M059J (cell line): ENCODE data around the gene PLSCR4. TPM values are rescaled to one million over a fixed set of nuclear protein-coding genes. Genes with fewer than 3 reads are reported as not detected.
"Not testable (repeated sequence)": the region's sequence is repeated elsewhere in the genome, so short reads cannot be mapped to it uniquely, and the experiment has no call there.

Source experiments
- DNase-seq: peaks from one replicate; pipeline ENCODE4 v3.0.0-alpha.2; 2012; ENCODE audit warnings: low read depth
- total RNA-seq: library from RNA; depleted of rRNA; stranded (reverse); fragments of >200 nt; shearing (Covaris generic); gene quantifications from 2 replicates; pipeline ENCODE4 v1.2.3, GENCODE V29; 2014

The PLSCR4 gene
- total RNA-seq, 1 experiment from 2014 or later = 19.3 TPM

DNA sequence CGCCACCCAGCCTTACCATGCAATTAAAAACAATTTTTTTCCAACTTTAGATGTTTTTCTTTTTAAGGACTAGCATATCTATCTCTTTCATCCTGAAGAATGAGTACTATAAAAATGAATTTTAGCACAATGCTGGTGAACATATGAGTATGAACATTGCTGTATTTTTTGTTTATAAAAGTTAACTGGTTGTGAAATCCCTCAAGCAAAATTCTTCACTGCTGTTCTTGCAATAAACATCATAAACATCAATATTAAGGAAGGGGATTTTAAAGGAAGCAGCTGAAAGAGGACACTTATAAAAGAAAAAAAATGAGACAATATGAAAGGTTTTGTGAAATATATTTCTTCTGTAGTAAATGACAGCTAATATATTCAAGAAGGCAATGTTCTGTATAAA is 3.0 kb downstream of the PLSCR4 start:
- DNase-seq = no peak

DNA sequence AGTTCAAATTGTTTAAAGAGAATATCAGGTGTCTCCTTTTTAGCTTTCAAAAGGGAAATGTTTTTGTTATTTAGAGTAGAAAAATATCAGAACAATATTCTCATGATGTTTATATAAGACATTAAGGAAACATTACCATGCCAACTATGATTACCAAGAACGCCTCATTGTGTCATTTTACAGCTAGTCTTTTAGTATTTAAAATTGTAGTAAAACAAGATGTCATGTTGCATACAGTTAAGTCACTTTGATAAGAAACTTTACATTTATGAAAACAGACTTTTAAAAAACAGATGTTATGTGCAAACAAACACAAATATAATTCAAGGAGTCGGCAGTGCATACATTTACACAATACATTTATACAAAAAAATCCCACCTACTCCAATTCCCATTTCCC is 4.4 kb downstream of the PLSCR4 start:
- DNase-seq = no peak

DNA sequence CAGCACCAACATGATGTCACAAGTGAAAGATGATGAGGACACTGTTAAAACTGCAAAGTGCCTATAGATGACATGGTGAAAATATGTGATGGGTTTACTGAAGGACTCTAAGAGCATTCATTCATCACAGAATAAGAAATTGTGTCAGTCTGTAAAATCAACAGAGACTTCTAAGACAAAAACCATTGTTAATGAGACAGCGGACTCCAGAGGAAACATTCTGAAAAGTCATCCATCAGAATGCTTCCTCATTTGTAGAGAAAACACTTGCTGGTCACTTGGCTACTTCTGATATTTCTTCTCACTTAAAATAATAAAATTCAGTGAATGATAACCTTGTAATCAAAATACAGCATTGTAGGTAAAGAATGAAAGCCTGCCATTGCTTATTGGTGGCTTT is 7.3 kb downstream of the PLSCR4 start:
- no peak for DNase-seq

DNA sequence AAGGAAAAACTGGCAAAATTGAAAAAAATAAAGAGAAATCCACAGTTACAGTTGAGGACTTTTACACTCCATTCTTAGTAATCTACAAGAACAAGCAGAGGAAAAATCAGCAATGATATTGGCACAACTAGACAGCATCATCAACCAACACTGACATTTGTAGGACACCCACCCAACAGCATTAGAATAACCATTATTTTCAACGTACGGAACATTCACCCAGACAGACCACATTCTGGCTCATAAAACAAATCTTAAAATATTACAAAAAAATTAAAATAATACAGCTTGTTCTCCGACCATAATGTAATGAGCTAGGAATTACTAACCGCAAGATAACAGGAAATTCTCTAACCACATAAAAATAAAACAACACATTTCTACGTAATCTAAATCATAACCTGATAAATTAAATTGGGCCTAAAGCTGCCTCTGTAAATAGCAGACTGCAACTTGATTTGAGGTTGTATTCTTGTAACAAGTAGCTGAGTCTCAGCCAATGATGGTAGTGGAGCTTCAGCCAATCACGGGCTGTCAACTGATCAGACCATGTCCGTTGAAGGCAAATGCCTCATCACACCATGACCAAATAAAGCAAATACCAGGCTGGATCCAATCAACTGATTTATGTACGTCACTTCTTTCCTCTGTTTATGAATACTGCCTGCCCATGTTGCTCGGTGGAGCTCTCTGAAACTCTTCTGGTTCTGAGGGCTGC is 9.2 kb downstream of the PLSCR4 start:
- DNase-seq = no peak

DNA sequence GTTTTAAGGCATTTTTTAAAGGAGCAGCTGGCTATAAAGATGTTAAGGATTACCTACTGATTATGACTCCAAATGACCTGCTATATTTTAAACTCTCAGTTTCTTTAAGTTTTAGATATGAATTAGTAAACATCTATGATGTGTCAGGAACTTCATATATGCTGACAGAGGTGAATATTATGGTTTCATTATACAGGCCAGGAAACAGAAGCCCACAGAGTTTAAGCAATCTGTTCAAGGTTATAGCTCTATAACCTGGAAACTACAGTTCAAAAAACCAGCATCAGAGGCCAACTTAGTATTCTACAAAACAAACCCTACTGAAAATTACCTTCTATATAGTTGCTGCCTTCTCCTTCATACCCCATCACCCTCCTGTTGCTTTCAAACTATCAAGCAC is 17.4 kb downstream of the PLSCR4 start:
- no peak for DNase-seq

DNA sequence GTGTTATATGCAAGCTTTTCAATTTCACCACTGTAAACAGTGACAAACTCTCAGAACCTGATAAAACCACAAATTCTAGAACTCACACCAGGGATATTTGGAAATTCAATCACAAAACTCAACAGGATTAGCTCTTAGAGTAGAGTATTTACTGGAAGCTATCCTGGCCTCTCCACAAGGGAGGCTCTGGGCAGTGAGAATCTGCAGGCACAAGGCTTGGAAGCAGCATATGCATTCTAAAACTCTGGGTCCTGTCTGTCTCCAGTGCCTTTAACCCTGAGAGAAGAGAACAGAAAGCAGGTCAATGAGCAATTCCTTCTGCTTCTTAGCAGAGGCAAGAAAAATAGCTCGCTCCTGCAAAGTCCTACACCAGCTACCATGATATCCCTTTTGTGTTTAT is 23.4 kb downstream of the PLSCR4 start:
- DNase-seq = no peak

DNA sequence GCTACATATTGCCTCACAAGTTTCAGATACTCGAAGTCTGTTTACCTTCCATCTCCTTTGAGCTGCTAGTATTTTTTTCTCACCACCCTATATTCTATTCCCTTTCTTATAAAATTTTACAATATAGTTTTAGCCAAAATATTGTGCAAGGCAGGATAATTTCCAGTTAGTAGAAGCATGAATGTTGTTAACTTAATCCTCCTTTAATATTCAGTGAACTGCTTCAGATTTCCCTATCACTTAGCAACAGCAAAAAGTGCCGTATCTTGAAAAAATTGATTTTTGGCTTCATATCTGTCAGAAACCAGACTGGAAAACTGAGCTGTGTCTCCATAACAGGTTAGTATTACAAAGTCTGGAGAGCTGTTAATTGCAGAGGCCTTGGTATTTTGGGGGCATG is 24.0 kb downstream of the PLSCR4 start:
- no peak for DNase-seq

DNA sequence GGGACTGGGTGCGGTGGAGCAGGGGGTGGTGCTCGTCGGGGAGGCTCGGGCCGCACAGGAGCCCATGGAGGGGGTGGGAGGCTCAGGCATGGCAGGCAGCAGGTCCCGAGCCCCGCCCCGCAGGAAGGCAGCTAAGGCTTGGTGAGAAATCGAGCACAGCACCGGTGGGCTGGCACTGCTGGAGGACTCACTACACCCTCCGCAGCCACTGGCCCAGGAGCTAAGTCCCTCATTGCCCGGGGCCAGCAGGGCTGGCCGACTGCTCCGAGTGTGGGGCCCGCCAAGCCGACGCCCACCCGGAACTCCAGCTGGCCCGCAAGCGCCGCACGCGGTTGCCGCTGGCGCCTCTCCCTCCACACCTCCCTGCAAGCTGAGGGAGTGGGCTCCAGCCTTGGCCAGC is 25.4 kb downstream of the PLSCR4 start:
- not testable (repeated sequence) for DNase-seq

DNA sequence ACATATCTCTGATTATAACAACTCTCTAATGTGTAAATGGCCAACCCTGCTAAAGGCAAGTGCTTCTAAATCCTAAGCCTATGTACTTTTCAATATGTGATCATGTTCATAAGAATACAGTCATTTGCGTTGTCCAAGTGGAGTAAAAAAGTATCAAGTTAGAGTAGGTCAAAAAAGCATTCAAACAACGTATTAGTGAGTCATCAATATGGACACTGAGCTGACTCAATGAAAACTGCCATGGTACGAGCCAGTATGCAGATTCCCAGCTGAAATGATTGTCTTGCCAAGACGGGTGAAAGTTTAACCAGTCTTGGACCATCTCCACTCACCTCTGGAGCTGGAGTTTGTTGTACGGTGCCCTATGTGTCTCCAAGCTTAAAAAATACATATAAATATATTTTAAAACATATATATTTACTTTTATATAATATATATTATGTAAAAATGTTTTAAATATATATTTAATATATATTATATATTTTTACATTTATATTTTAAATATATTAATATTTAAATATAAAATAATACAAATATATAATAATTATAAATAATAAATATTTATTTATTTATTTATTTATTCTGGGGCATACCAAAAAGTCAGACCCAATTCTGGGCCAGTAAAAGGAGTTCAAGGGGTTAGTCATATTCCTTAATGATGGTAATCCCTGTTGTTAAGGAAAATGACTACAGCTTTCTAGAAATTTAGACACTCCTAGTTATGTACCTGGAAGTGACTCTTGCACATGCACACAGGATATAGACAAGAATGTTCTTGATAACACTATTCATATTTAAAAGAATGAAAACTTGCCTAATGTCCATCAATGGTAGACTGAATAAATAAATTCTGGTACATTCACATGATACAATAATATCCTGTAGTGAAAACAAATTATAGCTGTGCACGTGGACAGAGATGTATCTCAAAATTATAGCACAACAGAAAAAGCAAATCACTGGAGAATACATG is 27.2 kb downstream of the PLSCR4 start:
- no peak for DNase-seq

DNA sequence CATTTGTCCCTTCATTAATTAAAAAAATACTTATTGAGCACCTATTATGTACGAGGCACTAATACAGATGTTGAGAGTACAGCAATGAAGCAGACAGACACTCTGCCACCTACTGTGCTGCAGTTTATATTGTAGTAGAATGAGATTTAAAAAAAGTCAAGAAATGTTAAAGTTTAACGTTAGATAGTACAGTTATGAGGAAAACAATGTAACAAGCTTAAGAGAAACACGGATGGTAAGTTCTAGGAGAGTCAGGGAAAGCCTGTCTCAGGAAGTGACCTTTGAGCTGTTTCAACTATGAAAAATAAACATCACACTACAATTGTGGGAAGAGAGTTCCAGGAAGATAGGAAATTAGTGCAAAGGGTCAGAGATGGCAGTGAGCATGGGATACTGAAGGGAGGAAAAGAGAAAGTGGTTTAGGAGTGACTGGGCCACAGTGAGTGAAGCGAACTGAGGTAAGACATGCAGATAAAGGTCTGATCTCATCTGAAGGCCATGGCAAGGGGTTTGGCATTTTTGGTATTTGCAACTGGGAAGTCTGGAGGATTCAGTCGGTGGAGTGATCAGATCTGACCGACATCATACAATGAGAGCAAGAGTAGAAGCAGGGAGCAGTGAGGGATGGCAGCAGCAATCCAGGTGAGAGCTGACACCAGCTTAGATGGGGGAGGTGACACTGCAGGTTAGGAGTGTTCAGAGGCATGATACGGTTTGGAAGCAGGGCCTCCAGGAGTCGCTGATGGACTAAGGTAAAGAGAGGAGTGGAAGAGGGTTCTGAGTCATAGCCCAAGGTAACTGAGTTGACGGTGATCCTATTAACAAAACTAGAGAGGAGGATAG is 28.5 kb downstream of the PLSCR4 start:
- DNase-seq = peak; percentile 35

DNA sequence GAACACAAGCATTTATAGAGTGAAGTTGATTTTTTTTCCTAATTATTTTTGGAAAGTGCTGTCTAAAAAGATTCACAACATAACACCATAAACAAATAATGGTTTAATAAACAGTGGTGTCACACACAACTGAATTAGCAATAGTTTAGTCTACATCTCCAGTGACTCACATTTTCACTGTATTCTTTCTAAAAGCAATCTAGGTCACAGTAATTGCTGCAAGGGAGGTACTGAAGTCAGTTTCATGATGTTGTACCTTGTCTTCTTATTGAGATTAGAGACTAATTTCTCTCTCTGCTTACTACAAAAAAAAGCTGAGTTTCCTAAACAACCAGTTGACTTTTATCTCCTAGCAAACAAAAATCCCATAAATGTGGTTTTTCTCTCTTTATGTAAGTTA is 29.6 kb downstream of the PLSCR4 start:
- DNase-seq = peak; percentile 28

DNA sequence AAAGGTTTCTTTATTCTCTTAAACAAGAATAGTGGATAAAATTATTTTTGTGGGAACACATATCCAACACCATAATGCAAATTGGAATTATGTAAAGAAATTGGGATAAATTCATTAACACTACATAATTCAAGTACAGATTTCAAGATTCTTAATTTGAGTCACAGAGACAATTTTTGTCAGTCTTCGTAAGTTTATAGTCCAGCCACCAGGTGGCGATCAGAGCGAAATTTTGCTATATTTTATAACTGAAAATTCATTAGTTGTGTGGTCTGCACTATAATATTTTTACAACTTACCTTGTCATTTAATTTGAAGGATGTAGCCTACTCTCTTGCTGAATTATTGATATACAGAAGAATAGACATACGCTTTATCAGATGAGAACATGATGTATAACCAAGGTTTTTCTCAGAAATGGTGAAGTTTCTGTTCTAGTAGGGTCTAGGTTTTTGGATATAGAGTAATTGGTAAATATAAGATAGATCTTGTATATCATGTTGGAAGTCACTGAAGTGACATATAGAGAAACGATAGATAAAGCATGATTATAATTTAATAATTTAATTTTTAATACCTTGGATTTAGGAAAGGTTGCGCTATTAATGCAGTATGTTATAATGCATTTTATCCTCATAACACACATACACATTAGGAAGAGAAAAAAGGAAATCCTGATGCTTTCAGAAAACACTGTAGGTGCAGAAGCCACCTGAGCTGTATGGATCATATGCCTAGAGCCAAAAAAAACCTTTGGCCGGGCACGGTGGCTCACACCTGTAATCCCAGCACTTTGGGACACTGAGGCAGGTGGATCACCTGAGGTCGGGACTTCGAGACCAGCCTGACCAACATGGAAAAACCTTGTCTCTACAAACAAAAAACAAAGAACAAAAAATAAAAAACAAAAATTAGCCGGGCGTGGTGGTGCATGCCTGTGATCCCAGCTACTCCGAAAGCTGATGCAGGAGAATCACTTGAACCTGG is 31.7 kb downstream of the PLSCR4 start:
- DNase-seq = peak; percentile 51

DNA sequence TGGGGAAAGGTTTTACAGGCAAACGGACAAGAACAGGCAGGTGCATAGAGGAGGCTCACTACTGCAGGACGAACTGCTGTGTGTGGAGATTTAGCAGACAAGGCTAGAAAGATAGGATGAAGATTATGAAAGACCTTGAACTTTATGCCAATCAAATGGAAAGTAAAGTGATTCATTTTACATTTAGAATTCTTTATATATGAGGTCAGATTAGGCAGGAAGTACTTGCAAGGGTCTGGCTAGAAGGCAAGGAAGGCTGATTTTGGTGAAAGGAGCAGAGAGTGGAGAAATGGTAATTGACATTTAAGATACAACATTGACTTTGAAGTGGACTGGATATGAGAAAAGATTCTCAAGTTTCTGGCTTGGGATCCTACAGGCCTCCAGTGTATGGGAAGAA is 33.6 kb downstream of the PLSCR4 start:
- DNase-seq = peak; percentile 34

DNA sequence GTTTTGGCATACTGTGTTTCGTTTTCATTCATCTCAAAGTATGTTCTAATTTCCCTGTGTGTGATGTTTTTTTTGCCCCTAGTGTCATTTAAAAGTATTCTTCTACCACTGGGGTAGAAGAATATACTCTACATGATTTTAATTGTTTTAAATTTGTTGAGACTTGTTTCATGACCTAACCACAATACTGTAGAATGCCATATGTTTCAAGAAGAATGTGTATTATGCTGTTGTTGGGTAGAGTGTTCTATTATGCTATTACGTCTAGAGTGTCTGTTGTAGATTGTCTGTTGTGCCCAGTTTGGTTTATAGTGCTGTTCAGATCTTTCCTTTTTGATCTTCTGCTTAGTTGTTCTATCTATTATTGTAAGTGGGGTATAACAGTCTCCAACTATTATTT is 36.4 kb downstream of the PLSCR4 start:
- DNase-seq = no peak

DNA sequence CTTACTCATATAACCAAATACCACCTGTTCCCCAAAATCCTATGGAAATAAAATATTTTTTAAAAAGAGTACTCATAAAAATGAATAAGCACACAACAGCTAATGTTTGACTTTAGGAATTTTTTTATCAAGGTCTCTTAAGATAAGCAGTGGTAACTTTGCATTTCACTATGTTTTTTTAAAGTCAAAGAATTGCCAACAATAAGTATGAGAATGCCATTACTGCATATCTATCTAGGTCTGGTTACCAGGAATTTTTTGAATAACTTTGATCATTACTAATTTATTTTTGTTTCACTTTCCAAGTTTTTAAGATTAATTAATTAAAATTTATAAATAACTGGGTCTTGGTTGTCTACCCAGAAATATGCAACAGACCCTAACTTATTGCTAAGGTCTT is 41.5 kb downstream of the PLSCR4 start:
- DNase-seq = no peak

DNA sequence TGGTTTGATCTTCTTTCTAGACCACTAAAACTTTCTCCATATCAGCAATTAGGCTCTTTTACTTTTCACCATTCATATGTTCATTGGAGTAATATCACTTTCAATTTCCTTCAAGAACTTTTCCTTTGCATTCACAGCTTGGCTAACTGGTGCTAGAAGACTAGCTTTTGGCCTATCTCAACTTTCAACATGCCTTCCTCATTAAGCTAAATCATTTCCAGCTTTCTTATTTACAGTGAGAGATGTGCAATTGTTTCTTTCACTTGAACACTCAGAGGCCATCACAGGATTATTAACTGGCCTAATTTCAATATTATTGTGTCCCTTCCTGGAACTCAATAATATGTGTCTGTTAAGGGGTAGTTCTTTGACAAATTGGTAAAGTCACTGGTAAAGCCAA is 47.1 kb downstream of the PLSCR4 start:
- no peak for DNase-seq

DNA sequence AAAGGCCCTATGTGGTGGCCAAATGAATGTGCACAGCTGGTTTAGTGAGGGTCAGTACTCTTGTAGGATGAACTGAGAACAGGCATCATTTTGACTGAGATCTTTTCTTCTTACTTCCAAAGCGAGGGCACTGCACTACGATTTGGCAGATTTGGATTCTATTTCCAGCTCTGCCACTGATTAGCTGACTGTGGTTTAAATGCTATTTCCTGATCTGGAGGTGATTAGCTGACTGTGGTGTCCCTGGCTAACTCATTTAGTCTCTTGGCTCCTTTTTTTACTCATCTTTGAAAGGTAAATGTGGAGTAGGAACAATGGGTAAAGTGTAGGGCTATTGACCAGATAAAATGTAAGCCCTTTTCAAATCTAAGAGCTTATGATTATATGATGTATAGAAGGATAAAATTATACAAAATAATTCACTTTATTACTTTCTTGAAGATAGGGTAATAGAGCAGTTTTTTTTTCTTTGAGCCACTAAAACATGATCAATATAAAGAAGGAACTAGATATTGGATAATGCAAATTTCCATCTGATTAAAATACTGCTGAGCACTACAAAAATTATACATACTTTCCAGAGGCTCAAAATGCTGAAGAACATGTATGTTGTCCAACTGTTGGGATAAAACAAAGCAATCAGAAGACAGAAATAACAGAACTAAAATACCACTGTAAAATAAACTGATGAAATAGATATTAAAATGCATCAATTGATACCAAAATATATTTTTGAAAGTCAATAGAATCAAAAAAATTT is 50.3 kb downstream of the PLSCR4 start:
- DNase-seq = no peak

DNA sequence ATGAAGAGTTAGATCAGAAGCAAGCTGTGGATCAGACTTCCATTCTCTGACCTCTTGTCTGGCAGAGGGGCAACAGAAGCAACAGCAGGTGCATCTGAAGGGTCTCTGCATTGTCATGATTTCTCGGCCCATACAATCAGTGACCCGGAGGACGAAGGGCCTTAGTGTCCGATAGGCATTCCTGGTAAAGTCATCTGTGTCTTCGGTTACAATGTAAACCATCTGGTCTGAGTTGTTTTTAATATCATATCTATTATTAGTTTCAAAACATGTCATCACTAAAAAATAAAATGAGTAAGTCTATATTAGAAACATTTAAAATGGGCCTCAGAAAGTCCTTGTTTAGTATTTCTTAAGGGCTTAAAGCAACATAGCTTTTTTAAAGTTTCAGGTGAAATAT is 51.1 kb downstream of the PLSCR4 start:
- DNase-seq = no peak

DNA sequence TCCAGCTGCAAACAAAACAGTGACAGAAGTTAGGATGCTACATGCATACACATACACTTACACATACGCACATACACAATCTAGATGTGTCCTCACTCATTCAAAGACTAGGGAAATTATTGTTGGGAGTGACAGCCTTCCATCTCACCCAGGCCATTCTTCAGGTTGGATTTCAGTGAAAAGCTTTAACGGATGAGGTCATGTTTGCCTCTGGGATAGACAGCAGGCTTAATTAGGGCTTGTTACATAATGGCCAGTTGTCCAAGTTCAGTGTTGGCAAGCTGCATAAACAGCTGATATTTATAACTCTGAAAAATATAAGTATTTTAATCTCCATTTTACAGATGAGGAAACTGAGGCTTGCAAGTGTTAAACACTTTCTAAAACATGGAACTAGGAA is 54.1 kb downstream of the PLSCR4 start:
- no peak for DNase-seq

DNA sequence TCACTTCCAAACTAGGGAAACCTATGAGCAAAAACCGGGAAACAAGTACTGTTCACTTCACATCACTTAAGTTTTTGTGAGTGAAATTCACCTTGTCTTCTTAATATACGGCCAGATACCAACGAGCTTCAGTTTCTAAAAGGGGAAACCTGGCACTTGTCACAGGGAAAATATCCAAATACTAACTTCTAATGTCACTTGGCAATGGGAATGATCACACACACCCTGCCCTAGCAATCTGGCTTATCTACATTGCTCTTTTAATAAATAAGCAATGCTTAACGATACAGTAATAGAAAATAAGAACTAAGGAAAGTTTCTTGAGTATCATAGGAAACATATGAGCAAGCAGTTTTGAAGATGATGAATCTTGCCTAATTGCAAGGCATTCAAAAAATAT is 55.3 kb downstream of the PLSCR4 start:
- no peak for DNase-seq
